A549 treated with CpdA at 1 μM for 4 hours (cell line): ENCODE data around the gene OASL. TPM values are rescaled to one million over a fixed set of nuclear protein-coding genes. Genes with fewer than 3 reads are reported as not detected.

Experiments
- total RNA-seq: library from RNA; stranded (reverse); fragments of 200-300 nt; extraction: Qiagen RNA extraction; gene quantifications from 5 replicates; pipeline ENCODE4 v1.2.3, GENCODE V29; 2022; ENCODE audit warnings: low read depth

OASL gene
- total RNA-seq: 3.9 to 5.0 TPM (median 4.6 TPM) in 5 replicates

DNA sequence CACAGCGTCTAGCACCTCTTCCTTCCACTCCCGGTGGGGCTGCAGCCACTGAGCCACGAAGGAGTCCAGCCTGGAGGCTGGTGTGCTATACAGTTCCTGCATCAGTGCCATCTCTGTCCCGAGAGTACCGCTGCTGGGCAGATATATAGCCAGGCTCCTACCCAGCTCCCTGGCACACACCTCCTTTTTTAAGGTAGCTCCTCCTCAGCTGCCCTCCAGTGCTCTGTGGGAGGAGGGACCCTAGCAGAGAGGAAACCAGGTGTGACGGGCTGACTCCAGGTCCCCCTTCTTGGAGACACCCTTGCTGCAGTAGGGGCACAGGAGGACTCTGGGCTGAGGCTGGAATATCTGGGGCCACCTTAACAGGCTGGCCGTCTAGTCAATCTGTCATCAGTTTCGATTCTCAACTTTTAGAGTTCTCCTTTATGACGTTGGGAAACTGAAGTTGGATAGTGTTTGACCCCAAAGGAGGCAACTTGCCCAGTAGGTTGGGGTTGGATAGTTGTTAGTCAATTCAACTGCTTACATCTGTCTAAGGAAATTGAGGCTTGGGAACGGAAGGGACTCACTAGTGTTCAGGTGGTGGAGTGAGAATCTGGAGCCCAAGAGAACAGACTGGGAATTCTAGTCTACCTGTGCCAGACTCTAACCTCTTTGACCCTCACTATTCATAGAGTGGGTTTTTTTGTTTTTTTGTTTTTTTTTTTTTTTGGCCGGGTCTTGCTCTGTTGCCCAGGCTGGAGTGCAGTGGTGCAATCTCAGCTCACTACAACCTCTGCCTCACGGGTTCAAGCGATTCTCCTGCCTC lies at the start of gene OASL:
TSS of gene OASL (minus strand) at position 386 of the 808 bp plus-strand sequence. CDS start at position 111, 275 bp downstream.

GRCh38 chr12:121015825-121016766 lies 22.9 kb downstream of the OASL start, which contains the start of gene C12orf43:
C12orf43 (minus strand) TSS chr12:121016487; CDS start chr12:121016474, 13 bp downstream.

DNA sequence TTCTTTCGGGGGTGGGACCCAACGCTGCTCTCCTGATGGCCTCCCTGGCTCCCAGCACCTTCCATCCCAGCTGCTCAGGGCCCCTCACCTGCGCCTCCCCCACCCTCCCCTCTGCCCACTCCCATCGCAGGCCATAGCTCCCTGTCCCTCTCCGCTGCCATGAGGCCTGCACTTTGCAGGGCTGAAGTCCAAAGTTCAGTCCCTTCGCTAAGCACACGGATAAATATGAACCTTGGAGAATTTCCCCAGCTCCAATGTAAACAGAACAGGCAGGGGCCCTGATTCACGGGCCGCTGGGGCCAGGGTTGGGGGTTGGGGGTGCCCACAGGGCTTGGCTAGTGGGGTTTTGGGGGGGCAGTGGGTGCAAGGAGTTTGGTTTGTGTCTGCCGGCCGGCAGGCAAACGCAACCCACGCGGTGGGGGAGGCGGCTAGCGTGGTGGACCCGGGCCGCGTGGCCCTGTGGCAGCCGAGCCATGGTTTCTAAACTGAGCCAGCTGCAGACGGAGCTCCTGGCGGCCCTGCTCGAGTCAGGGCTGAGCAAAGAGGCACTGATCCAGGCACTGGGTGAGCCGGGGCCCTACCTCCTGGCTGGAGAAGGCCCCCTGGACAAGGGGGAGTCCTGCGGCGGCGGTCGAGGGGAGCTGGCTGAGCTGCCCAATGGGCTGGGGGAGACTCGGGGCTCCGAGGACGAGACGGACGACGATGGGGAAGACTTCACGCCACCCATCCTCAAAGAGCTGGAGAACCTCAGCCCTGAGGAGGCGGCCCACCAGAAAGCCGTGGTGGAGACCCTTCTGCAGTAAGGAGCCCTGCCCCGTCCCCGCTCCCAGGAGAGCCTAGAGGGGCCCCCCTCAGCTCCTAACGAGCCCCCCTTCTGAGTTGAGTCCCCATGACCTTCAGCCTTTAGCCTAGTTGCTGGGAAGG lies 60.5 kb downstream of the OASL start, which contains the start of gene HNF1A:
TSS of gene HNF1A (plus strand) at position 248 of the 924 bp plus-strand sequence. CDS start at position 474, 226 bp downstream.

Other genes starting within 250 kb of the OASL start
- 33.3 to 53.3 TPM (median 52.1 TPM) in 5 replicates for gene SPPL3, start 134.9 kb downstream of the OASL start, total RNA-seq
- gene HNF1A, start 60.7 kb downstream of the OASL start, total RNA-seq: 4.2 to 6.8 TPM (median 5.7 TPM) in 5 replicates
- 19.3 to 26.8 TPM (median 24.4 TPM) in 5 replicates for gene C12orf43, start 22.8 kb downstream of the OASL start, total RNA-seq
- not detected in 5 replicates for gene P2RX7, start 93.6 kb upstream of the OASL start, total RNA-seq
- gene P2RX4, start 170.9 kb upstream of the OASL start, total RNA-seq: 16.4 to 20.8 TPM (median 18.3 TPM) in 5 replicates